ENCODE data around the gene PKM. TPM values are rescaled to one million over a fixed set of nuclear protein-coding genes. Genes with fewer than 3 reads are reported as not detected.

The PKM gene
- total RNA-seq, 1 donor from 2014 or later, result 573 TPM

- DNase-seq (ENCODE audit: low read depth in 2 of 2), result no peak
These were observed 30.4 kb downstream of the PKM start for GRCh38 chr15:72200395-72201237.

- DNase-seq (ENCODE audit: low read depth in 2 of 2), result peak; percentile 79 to 88
These were observed 31.2 kb downstream of the PKM start for GRCh38 chr15:72199721-72200212.

GRCh38 chr15:72199205-72199515, 31.8 kb downstream of the PKM start:
- DNase-seq (ENCODE audit: low read depth in 2 of 2), result no peak

- no peak for DNase-seq (ENCODE audit: low read depth in 2 of 2)
These were observed 32.4 kb downstream of the PKM start for GRCh38 chr15:72198356-72199204.

GRCh38 chr15:72197460-72198355, 33.3 kb downstream of the PKM start, which contains the start of gene GRAMD2A:
Gene GRAMD2A, minus strand, starts transcription at chr15:72197787.
- DNase-seq (ENCODE audit: low read depth in 2 of 2), result peak; percentile 26

- no peak for DNase-seq (ENCODE audit: low read depth in 2 of 2)
These were observed 33.9 kb downstream of the PKM start for GRCh38 chr15:72197041-72197459.

GRCh38 chr15:72196409-72197040, 34.5 kb downstream of the PKM start:
- DNase-seq (ENCODE audit: low read depth in 2 of 2), result no peak

- DNase-seq (ENCODE audit: low read depth in 2 of 2), result no peak
These were observed 35.9 kb downstream of the PKM start for GRCh38 chr15:72195101-72195511.

- no peak for DNase-seq (ENCODE audit: low read depth in 2 of 2)
These were observed 37.1 kb downstream of the PKM start for GRCh38 chr15:72193836-72194396.

- DNase-seq (ENCODE audit: low read depth in 2 of 2), result no peak
These were observed 38.6 kb downstream of the PKM start for GRCh38 chr15:72192416-72192815.

GRCh38 chr15:72189250-72189902, 41.6 kb downstream of the PKM start:
- DNase-seq (ENCODE audit: low read depth in 2 of 2), result no peak

GRCh38 chr15:72184165-72184811, 46.7 kb downstream of the PKM start:
- no peak for DNase-seq (ENCODE audit: low read depth in 2 of 2)

GRCh38 chr15:72183781-72184164, 47.2 kb downstream of the PKM start:
- DNase-seq (ENCODE audit: low read depth in 2 of 2), result no peak

- no peak for DNase-seq (ENCODE audit: low read depth in 2 of 2)
These were observed 48.3 kb downstream of the PKM start for GRCh38 chr15:72182673-72183072.

GRCh38 chr15:72182244-72182643, 48.7 kb downstream of the PKM start:
- DNase-seq (ENCODE audit: low read depth in 2 of 2), result no peak

GRCh38 chr15:72180761-72181324, 50.1 kb downstream of the PKM start:
- no peak for DNase-seq (ENCODE audit: low read depth in 2 of 2)

- peak in 1 of 2 donors; percentile 87 for DNase-seq (ENCODE audit: low read depth in 2 of 2)
These were observed 50.9 kb downstream of the PKM start for GRCh38 chr15:72179950-72180581.

GRCh38 chr15:72178976-72179585, 51.9 kb downstream of the PKM start:
- DNase-seq (ENCODE audit: low read depth in 2 of 2), result no peak

Measured in lung microvascular endothelial cell (primary cell).